RCC 7860 (cell line): Measurements from ENCODE around the gene RPL3.

Experiments
- DNase-seq: peaks from one replicate; pipeline ENCODE4 v3.0.0-alpha.2; 2015; ENCODE audit warnings: low spot score
- FAIRE-seq: peaks from 2 replicates; lab custom pipeline; 2012; peaks lifted over from hg19 to GRCh38; lab: Jason Lieb, UNC

Gene RPL3

GRCh38 chr22:39318507-39319283 is 728 bp downstream of the RPL3 start:
- peak; percentile 27 for DNase-seq
- no peak for FAIRE-seq

- FAIRE-seq (no peak), DNase-seq (peak; percentile 23)
These were observed 1.5 kb downstream of the RPL3 start for GRCh38 chr22:39317775-39318506.

- DNase-seq (peak; percentile 25), FAIRE-seq (no peak)
These were observed 2.2 kb downstream of the RPL3 start for GRCh38 chr22:39317084-39317774.

- peak; percentile 79 for FAIRE-seq
- peak; percentile 92 for DNase-seq
These were observed 2.9 kb downstream of the RPL3 start for GRCh38 chr22:39316440-39317083.

- FAIRE-seq: no peak
- no peak for DNase-seq
These were observed 4.0 kb downstream of the RPL3 start for GRCh38 chr22:39315389-39315788.

DNA sequence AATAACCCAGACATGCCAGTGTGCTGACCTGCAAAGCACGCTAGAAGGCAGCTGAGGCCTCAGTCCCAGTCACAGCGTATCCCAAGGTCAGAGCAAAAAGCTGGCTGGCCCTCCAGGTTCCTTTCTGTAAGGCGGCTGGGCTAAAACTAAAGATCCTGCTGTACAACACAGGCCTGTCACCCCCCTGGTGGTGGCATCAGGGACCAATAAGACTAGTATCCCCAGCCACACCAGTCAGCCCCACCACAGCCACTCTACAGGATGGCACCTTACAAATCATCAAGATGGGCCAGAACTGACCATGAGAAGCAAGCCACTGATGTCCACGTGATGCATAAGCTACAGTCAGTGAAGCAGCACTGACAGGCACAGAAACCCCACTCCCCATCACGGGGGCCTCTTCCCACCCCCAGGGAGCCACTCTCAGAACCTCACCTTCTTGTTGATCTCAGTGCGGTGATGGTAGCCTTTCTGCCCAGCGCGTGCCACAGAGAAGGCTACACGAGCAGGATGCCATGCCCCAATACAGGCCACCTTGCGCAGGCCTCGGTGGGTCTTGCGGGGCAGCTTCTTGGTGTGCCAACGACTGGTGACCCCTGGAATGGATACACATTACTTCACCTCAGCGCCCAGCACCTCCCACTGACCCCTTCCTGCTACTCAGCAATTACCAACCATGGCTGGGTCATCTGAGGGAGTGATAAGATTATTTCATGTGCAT is 5.0 kb downstream of the RPL3 start:
- no peak for FAIRE-seq

GRCh38 chr22:39313258-39314001 is 6.0 kb downstream of the RPL3 start:
- no peak for FAIRE-seq
- DNase-seq: no peak

More for the DNA sequence above, 5.0 kb downstream of the RPL3 start:
- DNase-seq: peak; percentile 16

DNA sequence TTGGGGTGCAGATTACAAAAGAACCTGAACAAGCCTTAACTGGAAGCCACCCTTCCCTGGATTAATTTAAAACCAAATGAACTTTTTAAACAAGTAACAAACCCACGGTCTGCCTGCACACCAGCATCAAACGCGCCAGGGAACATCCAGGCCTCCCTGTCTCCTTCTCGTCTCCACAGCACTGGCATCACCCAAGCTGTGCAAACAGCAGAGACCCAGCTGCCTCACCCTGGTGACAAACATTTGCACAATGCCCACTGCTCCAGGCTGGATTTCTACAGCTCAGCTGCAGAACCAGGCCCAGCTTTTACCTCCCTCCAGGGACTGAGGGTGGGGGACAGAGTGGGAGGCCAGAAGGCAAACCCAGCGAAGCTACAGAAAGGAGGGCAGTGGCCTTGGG is 7.0 kb downstream of the RPL3 start:
- DNase-seq: no peak
- FAIRE-seq: no peak

GRCh38 chr22:39311592-39312400 is 7.6 kb downstream of the RPL3 start:
- DNase-seq (peak; percentile 63), FAIRE-seq (no peak)

- DNase-seq (peak; percentile 89), FAIRE-seq (peak; percentile 84)
These were observed 9.3 kb downstream of the RPL3 start for GRCh38 chr22:39309881-39310714.

GRCh38 chr22:39309364-39309861 is 10.0 kb downstream of the RPL3 start:
- DNase-seq: peak; percentile 66
- FAIRE-seq: no peak

GRCh38 chr22:39308614-39309363 is 10.6 kb downstream of the RPL3 start:
- peak; percentile 94 for FAIRE-seq

DNA sequence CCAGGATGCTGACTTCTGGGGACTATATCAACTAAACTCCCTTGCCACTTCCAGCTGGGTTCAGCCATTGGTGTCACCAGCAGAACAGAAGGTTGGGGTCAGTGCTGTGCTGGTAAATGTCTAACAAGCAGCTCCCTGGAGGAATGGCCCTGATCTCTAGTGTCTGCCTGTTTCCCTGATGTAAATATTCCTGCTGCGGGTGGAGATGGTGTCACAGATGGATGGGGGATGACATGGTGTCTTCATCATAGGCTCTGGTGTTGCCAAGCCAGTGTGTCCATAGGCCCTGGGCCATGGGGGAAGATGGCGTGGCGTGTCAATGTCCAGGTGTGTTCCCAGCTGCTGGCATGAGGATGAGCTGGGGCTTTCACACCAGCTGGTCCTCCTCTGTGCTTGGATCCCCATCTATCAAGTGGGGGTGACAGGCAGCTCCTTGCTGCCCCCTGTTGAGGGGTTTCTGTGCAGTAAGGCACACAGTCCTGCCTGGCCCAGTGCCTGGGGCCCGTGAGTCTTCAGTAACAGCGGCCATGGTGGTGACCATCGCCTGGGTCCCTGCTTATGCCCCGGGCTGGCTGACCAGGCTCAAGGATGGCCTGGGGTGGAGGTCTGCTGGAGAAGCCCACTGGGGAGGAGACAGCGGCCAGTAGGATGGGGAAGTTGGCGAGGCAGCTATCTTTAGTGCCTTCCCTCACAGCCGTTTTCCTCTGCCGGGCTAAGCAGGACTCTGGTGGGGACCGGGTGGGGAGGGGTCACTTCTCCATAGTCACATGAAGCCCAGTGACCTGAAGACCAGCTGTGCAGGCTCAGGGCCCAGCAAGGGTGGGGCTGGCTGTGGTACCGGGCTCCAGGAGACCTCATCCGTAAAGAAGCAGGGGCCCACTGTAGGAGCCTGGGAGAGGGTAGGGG is 12.7 kb downstream of the RPL3 start:
- FAIRE-seq (no peak), DNase-seq (no peak)

More at GRCh38 chr22:39308614-39309363, 10.6 kb downstream of the RPL3 start:
- DNase-seq: peak; percentile 91

DNA sequence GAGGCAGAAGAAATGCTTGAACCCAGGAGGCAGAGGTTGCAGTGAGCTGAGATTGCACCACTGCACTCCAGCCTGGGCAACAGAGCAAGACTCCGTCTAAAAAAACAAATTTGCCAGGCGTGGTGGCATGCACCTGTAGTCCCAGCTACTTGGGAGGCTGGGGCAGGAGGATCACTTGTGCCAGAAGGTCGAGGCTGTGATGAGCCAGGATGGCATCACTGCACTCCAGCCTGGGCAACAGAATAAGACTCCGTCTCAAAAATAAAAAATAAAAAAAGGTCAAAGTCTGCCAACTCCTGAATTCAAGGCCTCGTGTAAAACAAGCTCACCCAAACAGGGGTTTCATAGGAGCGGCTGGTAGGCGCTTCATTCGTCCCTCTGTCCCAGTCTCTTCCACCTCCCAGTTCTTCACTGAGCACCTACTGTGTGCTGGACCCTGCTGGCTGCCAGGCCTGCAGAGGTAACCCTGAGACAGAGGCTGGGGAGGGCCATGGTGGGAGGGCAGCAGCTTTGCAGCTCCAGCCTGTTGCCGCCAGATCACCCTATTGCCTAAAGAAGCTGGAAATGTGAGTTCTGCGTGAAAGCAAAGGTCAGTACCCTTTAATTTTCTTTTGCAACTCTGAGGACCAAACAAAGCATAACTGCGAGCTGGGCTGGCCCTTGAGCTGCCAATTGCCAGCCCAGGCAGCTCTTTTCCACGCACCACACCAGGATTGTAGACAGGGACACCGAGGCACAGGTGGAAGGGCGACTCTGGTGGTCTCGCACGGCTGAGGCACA is 15.3 kb downstream of the RPL3 start:
- FAIRE-seq (no peak), DNase-seq (no peak)

DNA sequence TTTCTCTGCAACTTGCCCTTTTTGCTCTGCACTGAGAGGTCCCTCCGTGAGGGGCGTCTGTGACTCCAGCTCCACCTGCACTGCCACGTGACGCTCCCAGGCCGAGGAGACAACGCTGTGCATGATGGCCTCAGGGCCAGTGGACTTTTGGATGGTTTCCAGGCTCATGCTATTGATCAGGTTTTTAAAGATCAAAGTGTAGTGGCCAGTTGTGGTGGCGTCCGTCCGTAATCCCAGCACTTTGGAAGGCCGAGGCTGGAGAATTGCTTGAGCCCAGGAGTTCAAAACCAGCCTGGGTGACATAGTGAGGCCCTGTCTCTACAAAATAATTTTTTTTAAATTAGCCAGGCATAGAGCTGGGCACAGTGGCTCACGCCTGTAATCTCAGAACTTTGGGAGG is 16.1 kb downstream of the RPL3 start:
- no peak for FAIRE-seq

More for the DNA sequence above, 16.1 kb downstream of the RPL3 start:
- DNase-seq: no peak
